NOMO-1 treated with dmso at 0.1 percent for 144 hours (cell line): ENCODE results near the gene SLC12A7.
"Not testable (repeated sequence)": the region's sequence is repeated elsewhere in the genome, so short reads cannot be mapped to it uniquely, and the experiment has no call there.

Source experiments
- DNase-seq: peaks from one replicate; lab custom pipeline; 2025; ENCODE audit not compliant: unreplicated experiment; lab: John Stamatoyannopoulos, UW

Gene SLC12A7

DNA sequence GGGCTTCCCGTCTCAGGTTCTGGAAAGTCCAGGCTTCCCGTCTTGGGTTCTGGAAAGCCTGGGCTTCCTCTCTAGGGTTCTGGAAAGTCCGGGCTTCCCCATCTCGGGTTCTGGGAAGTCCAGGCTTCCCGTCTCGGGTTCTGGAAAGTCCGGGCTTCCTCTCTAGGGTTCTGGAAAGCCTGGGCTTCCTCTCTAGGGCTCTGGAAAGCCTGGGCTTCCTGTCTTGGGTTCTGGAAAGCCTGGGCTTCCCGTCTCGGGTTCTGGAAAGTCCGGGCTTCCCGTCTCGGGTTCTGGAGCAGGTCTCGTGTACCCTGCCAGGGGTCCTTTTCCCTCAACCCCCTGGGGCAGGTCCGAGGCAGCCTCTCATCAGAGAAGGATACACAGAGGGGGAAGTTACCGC, 28.8 kb downstream of the SLC12A7 start:
- not testable (repeated sequence) for DNase-seq

DNA sequence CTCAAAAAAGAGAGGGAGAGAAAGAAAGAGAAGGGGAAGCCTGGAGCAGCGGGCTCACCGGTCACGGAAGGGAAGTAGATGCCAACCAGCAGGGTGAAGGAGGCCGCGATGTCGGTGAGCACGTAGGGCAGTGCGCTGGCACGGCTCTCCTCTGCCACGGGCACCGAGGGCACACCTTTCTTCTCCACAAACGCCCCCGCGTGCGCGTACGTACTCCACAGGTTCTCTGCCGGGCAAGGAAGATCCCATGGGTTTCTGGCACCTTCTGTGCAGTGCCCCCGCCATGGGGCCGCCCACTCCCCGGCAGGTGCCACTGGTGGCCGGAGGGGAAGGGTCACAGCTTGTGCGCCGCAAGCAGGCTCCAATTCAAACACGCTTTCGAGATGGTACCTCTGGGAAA, 30.3 kb downstream of the SLC12A7 start:
- no peak for DNase-seq

DNA sequence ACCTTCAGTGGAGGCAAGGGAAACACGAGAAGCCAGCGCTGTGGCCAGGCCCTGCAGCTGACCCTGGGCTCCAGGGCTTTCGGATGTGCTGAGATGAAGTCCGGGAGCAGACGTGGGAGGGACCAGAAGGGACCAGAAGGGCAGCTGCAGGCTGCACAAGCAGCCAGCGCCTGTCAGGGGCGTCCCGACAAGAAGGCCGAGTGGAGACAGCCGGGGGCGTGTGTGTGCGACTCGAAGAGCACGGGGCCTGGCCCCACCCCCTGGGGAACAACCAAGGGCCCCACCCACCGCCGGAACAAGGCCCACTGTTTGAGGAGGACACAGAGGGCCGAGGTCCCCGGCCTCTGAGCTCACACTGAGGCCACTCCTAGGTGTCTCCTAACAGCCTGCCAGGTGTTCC, 31.4 kb downstream of the SLC12A7 start:
- no peak for DNase-seq

DNA sequence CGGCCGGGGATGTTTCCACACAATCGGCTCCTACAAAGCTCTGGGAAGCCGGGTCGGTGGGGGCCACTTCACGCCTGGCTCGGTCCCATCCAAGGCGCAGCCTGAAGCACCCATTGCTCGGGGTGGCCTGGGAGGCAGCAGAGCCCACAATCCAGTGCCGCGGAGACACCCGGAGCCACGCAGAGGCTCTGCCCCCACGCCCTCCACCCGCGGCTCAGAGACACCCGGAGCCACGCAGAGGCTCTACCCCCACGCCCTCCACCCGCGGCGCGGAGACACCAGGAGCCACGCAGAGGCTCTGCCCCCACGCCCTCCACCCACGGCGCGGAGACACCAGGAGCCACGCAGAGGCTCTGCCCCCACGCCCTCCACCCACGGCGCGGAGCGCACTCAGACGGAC, 31.9 kb downstream of the SLC12A7 start:
- DNase-seq, result no peak

DNA sequence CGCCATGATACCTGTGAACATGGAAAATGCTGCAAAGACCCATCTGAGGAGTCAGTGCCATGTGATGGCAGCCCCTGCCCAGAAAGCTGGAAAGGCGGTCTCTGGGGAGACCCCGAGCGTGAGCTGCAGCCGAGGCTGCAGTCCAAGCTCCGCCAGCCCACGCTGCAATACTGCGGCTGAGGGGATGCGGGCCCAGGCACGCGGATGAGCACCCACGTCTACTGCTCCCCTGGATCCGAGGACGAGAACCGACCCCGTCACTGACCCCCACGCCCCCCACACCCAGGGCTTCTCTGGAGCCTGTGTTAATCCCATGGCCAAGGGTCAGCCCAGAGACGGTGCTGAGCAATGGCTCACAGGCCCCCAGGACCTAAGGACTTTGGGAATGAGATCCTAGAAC, 32.4 kb downstream of the SLC12A7 start:
- no peak for DNase-seq

DNA sequence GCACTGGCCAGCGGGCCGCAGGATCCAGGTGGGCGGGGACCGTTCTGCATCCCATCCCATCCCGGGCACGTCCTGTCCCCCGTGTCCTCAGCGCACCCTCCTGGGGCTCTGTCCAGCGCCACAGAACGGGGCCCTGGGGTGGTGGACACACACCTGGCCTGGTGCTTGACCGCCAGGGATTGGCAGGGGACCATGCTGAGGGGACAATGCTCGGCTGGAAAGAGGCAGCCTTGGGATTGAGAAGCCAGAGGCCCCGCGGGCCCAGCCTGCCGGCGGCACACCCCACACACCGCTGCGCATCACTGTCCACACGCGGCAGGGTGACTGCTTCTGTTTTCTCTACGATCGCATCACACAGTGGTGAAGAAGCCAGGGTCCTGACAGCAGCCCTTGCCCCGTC, 33.0 kb downstream of the SLC12A7 start:
- no peak for DNase-seq

DNA sequence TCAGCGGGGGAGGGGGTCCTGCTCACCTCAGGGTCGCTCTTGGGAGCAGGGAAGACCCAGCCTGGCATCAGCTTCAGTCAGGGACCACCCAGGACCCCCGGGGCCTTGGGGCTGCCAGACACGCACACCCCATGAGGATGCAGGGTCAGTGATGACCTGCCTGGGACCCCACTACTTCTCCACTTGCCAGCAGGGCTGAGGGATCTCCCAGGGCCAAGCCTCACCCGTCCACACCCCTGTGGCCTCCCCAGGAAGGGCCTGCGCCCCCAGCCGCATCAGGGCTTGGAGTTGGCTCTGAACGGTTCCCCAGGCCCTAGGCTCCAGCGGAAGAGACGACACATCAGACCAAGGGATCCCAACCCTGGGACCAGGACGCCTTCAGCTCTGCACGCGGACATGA, 33.7 kb downstream of the SLC12A7 start:
- DNase-seq, result no peak

DNA sequence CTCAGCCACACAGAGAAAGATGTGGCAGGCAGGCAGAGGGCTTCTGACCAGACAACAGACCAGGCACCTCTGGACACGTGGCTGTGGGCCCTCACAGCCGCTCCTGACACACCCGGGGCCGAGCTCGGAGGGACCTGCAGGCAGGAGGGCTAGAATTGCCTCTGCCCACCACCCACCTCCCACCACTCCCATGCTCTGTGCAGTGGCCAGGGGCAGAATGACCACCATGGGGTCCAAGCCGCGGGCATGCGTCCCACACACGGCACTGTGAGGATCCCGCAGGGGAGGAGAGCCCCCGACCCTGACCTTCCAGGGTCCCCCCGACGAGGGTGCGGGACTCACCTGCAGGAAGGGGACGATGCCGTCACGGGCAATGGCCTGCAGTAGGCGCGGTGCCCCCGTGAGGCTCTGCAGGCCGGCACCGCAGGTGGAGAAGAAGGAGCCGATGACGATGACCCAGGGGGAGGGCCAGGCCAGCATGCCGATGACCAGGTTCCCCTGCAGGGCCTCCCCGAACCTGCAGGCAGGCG, 34.3 kb downstream of the SLC12A7 start:
- DNase-seq, result no peak

DNA sequence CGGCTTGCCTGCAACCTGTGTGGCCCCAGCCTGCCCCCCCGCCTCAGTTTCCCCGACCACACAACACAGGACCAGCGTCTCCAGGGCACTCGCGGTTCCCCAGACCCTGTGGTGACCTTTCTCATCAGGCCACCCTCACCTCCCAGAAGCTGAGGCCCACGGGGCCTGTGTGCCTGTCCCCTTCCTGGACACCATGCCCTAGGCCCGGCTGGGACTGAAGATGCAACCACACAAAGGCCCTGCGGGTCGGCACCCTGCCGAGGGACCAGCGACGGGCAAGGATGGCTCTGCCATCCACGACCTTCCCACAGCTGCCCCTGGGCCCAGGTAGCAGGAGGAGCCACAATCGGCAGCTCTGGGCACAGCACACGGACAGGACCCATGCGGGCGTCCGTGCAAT, 34.8 kb downstream of the SLC12A7 start:
- DNase-seq, result no peak

DNA sequence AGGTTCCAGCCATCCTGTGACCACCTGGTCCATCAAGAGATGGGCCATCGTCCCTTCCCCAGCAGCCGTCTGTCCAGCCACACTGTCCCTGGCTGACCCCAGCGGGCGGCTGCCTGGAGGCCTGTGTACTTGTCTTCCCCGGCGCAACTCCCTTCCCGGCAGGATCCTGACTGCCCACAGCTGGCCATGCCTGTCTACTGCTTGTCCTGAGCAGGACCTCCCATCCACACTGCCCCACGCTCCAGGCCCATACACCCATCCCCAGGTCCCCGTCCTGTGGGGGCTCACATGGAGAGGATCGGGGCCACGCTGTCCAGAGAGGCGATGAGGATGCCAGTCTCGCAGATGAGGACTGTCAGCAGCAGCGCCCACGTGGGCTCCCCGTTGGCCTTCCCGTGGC, 35.5 kb downstream of the SLC12A7 start:
- DNase-seq, result no peak

DNA sequence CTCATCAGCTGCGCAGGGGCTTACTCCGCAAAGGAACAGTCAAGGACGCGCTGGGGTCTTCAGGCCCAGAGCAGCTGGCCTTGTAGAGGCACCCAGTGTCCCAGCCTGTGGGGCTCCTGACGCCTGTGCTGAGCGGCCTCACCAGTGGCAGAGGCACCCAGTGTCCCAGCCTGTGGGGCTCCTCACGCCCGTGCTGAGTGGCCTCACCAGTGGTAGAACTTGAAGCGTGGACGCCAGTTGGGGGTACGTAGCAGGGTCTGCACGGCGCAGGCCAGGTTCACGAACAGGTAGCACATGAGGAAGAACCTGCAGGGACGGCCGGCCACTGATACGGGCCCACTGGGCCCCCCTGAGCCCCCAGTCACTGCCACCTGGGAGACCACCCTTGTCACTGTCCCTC, 35.9 kb downstream of the SLC12A7 start:
- DNase-seq, result no peak

DNA sequence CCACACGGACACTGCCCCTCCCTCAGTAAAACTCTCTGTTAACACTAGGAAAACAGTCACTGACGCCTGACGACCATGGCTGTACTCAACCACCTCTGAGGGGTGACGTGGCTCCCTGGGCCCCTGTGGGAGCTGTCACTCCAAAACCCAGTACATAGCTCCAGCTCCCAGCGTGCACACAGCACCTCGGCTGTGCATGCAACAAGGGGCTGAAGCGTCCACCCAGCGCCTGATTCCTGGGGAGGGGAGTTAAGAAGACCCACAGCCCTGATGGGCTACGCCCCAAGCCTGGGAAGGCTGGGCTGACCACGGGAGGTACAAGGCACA, 36.3 kb downstream of the SLC12A7 start:
- no peak for DNase-seq

DNA sequence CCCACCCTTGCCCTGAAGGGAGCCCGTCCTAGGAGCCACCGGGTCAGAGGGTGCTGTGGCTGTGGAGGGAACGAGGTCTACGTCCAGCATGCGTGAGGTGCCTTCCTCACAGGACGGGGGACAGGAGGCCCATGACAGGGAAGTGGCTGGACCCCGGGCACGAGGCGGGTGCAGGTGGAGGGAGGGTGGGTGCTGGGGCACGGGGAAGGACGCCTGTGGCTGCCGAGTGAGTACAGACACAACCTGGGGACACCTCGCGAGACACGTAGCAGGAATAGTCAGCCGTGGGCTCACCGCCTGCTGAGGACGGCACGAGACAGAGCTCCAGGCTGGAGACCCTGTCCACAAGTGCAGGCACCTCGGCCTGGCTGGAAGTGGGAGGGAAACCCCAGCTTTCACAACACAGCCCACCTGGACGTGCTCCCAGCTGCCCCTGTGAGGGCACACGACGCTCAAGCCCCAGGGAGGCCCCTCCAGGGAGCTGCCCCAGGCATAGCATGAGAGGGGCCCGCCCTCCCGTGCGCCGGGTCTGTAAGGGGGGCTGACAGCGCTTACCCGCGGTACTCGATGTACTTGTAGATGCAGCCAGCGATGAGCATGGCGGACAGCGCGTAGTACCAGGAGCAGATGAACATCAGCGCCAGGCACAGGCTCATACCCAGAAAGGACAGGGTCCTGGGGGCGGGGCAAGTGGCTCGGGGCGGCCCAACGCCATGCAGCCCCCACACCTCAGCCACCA, 36.9 kb downstream of the SLC12A7 start:
- DNase-seq, result no peak

DNA sequence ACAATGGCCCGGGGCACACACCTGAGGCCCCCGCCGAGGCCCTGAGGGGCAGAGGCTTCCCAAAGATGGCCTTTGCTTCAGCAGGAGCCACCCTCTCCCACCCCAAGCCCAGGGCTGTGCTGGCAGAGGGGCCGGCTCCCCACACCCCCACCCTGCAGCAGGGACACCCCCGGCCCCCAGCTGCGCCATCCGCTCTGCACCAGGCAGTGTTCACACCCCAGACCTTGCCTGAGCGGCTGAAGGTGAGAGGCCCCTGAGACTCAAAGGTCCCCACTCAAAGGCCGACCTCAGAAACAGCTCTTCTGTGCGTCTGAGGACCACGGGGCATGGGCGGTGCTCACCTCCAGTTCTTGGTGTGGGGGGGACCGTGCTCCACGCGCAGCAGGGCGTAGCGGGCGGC, 37.6 kb downstream of the SLC12A7 start:
- DNase-seq, result no peak

DNA sequence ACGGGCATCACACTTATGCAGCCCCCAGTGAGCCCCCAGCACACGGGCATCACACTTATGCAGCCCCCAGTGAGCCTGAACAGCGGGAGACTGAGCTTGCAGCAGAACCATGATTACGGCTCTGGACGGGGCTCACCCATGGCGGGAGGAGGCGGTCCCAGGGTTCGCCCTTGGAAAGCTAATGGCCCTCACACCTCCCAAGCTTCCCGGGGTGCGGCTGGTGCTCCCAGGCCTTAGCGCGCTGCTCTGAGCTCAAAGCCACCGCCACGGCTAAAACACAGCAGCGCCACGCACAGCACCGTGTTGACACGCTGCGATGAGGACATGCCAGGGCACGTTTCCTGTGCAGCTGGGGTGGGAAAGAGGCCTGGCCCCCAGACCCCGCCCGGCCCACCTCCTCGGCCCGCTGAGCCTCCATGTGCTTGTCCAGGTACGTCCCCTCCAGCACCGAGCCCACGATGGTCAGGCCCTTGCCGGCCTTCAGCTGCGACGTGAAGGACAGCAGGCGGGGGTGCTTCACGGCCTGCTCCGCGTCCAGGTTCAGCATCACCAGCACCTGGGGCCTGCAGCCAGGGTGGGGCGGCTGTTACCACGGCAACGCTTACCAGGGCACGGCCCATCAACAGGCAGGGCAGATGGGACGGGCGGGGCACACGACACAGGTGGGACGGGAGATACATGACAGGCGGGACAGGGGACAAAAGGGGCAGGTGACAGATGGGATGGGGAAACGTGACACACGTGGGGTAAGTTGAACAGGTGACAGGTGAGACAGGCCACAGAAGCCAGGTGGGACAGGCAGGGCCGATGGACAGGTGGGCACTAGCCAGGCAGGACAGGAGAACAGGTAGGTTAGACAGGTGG, 38.4 kb downstream of the SLC12A7 start:
- DNase-seq, result no peak

DNA sequence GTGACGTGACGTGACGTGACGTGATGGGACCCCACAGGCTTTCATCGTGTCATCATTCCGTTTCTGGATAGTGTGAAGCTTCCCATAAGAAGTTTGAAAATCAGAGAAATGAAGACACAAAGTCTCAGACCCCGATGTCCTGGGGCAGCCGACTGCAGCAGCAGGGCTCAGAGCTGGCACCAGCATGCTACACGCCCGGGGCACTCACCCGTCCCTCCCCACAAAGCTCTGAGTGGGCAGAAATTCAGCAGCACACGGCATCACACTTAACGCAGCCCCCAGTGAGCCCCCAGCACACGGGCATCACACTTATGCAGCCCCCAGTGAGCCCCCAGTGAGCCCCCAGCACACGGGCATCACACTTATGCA, 42.2 kb downstream of the SLC12A7 start:
- DNase-seq, result no peak

DNA sequence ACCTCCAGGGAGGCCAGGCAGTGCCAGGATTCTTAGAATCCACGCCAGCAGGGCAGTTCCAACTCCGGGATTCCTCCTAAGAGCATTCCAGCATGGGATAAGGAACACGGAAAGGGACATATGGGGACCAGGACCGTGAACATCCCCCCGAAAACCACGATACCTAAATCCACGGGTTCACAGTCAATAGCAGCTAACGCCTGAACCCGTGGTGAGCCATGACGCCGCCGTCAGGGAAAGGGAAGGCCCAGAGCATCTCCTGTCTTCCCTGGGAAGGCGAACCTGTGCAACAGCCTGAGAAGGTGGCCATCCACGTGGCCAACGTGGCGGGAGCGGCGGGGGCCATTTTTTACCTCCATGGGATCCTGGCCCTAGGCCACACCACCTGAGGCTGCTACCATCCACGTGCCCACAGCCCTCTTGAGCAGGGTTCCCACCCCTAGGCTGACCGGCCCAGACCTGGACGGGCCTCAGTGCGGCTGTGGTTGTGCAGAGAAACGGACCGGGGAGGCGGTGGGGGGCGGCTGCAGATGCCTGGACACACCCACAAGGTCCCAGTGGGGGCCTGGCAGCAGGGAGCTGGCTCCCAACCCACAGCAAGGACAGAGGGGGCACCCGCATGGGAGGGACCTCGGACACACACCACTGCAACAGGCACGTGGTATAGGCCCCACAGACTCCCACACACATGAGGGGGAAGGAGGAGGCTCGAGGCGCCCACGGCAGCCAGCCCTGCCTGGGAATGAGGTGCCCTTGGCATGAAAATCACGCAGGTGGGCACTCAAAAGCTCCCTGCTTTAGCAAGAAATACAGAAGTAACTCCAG, 42.8 kb downstream of the SLC12A7 start:
- DNase-seq, result no peak

DNA sequence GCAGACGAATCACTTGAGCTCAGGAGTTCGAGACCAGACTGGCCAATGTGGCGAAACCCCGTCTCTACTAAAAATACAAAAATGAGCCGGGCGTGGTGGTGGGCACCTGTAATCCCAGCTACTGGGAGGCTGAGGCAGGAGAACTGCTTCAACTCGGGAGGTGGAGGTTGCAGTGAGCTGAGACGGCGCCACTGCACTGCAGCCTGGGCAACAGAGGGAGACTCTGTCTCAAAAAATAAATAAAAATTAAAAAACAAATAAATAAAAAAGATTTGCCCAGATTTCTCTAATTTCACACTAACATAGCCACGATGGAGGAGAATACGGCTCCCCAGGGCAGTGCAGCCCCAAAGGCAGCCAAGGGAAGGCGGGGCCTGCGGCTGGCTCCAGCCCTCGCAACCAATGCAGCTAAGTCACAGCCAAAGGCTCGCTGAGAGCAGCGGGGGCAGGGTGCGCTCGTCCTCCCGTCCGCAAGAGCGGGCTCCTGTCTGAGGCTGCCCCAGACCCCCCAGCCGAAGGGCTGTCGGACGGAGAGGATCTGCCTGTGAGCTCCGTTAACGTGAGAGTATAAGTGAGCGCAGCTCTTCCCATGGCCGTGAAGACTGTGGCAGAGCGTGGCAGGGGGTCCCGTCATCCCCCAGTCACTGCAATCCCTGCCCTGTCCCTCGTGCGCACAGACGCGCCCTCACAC, 43.5 kb downstream of the SLC12A7 start:
- no peak for DNase-seq

DNA sequence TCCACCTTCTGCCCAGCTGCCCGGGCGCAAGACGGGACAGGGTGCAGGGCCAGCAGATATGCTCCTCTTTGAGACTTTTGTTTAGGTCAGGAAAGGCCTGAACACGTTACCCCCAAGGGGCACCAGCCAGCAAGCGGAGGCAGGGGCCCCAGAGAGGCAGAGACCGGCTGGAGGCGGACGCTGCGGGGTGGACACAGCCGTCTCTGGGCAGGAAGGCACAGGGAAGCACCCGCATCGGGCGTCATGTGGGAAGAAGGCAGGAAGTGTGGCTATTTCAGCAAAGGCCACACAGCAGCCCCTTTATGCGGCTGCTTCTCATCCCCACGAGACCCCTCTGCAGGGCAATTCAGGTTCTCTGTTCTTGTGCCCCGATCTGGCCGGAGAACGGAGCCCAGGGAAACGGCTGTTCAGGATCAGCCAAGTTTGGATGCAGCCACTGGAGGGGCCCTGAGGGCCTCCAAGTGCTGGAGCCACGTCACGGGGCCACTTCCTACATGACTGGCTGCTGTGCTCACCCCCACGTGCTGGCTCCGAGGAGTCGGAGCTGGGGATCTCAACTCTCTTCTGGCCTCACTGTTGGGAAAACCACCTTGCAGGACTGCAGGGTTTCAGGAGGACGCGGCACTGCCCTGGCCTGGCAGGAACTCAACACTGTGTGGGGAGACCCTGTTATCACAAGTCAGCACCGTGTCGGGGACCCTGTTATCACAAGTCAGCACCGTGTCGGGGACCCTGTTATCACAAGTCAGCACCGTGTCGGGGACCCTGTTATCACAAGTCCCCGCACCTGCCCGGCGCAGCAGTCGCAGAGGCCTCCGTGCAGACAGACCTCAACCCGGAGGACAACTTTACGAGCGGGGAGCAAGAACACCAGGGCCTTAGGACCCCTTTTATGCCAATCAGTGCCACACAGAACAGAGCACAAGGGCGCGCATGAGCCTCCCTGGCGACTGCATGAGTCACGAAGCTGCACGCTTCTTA, 44.4 kb downstream of the SLC12A7 start:
- no peak for DNase-seq

DNA sequence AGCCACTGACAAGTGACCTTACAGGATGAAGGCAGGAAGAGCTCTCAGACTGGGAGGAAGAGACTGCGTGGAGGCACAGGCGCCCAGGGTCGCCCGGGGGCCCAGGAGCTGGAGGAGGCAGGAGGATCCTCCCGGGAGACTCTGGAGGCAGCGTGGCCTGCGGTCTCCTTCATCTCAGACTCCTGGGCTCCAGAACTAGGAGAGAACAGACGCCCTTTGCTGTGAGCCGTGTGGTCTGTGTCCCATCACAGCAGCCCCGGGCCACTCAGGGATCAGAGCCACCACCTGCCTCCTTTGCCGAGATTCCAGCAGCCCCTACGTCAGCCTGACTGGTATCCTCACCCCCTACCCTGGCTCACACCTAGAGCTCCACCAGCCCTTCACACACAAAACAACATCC, 45.2 kb downstream of the SLC12A7 start:
- no peak for DNase-seq
